ENCODE data around the gene SULT1A1. TPM values are rescaled to one million over a fixed set of nuclear protein-coding genes. Genes with fewer than 3 reads are reported as not detected.

Gene SULT1A1
- polyA plus RNA-seq, 4 donors = 17.9 to 26.6 (median 24.4) TPM

GRCh38 chr16:28562199-28562598 is 47.6 kb downstream of the SULT1A1 start:
- no peak for DNase-seq (ENCODE audit: low read depth in 4 of 4, low spot score in 3 of 4)

GRCh38 chr16:28561557-28562187 is 48.2 kb downstream of the SULT1A1 start:
- no peak for DNase-seq (ENCODE audit: low read depth in 4 of 4, low spot score in 3 of 4)

- DNase-seq (ENCODE audit: low read depth in 4 of 4, low spot score in 3 of 4) = no peak
These were observed 51.4 kb downstream of the SULT1A1 start for GRCh38 chr16:28558456-28558855.

DNA sequence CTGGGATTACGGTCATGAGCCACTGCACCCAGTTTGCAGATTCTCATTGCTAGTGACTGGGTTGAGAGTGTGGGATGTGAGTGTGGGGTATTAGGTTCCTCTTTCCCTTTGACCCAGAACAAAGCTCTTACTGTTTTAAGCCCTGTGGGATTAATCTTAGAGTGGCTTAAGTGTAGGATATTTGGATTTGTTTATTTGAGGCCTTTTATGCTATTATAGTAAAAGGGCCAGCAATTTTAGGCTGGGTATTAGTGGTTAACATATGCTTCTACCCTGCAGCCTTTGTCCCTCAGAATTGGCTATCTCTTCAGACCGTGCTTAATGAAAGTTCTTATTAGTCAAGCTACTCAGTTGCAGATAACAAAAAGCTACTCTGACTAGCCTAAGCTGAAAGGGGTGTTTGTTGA is 52.9 kb downstream of the SULT1A1 start:
- no peak for DNase-seq (ENCODE audit: low read depth in 4 of 4, low spot score in 3 of 4)

DNA sequence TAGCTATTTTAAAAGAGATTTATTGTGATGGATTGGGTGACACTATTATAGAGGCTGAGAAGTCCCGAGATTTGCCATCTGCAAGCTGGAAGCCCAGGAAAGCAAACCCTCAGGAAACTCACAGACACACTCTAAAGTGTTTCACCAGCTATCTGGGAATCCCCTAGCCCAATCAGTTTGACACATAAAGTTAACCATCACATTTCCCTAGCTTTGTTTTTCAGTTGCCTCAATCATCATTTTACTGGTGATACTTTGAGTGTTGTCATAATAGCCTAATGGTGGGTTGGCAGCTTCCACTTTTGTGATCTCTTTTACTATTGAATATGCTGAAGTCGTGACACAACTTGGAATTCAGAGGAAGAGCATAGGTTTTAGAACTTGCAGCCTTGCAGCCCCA is 54.3 kb downstream of the SULT1A1 start:
- DNase-seq (ENCODE audit: low read depth in 4 of 4, low spot score in 3 of 4) = no peak

Other genes with a start within 250 kb of the SULT1A1 start
- gene NPIPB6, start 246.5 kb downstream of the SULT1A1 start, polyA plus RNA-seq (ENCODE audit: insufficient read length in 4 of 4) = 1 to 10 TPM in 3 of 4 donors, under 1 TPM in 1; 0.38 to 3.0 (median 1.8) TPM
- gene EIF3CL, start 206.2 kb downstream of the SULT1A1 start, polyA plus RNA-seq (ENCODE audit: insufficient read length in 4 of 4) = 10 to 100 TPM; 71.6 to 83.8 (median 77.7) TPM
- 1 to 10 TPM in 1 of 4 donors, not detected in 3; 1.1 TPM for gene NPIPB7, start 137.7 kb downstream of the SULT1A1 start, polyA plus RNA-seq (ENCODE audit: insufficient read length in 4 of 4)
- gene CLN3, start 118.0 kb downstream of the SULT1A1 start, polyA plus RNA-seq (ENCODE audit: insufficient read length in 4 of 4) = 10 to 100 TPM; 28.4 to 47.6 (median 31.9) TPM
- gene APOBR, start 115.4 kb downstream of the SULT1A1 start, polyA plus RNA-seq (ENCODE audit: insufficient read length in 4 of 4) = 1 to 10 TPM in 1 of 4 donors, under 1 TPM in 3; 0.50 to 1.1 (median 0.76) TPM
- not detected for gene IL27, start 103.2 kb downstream of the SULT1A1 start, polyA plus RNA-seq (ENCODE audit: insufficient read length in 4 of 4)
- 10 to 100 TPM; 11.7 to 84.7 (median 12.3) TPM for gene NUPR1, start 71.1 kb downstream of the SULT1A1 start, polyA plus RNA-seq (ENCODE audit: insufficient read length in 4 of 4)
- gene SGF29, start 56.1 kb downstream of the SULT1A1 start, polyA plus RNA-seq (ENCODE audit: insufficient read length in 4 of 4) = 10 to 100 TPM; 20.1 to 25.4 (median 20.9) TPM
- gene SULT1A2, start 13.0 kb downstream of the SULT1A1 start, polyA plus RNA-seq (ENCODE audit: insufficient read length in 4 of 4) = 1 to 10 TPM in 3 of 4 donors, under 1 TPM in 1; 0.73 to 2.2 (median 1.9) TPM
- 1 to 10 TPM in 1 of 4 donors, under 1 TPM in 1, not detected in 2; 0.40 to 2.6 TPM for gene NPIPB8, start 28.0 kb upstream of the SULT1A1 start, polyA plus RNA-seq (ENCODE audit: insufficient read length in 4 of 4)
- 100 to 1,000 TPM; 373 to 630 (median 499) TPM for gene EIF3C, start 101.4 kb upstream of the SULT1A1 start, polyA plus RNA-seq (ENCODE audit: insufficient read length in 4 of 4)
- 1 to 10 TPM in 3 of 4 donors, under 1 TPM in 1; 0.70 to 3.8 (median 1.9) TPM for gene NPIPB9, start 141.7 kb upstream of the SULT1A1 start, polyA plus RNA-seq (ENCODE audit: insufficient read length in 4 of 4)
- gene ATXN2L, start 213.0 kb upstream of the SULT1A1 start, polyA plus RNA-seq (ENCODE audit: insufficient read length in 4 of 4) = 100 to 1,000 TPM in 2 of 4 donors, 10 to 100 TPM in 2; 88.4 to 148 (median 100) TPM
- gene TUFM, start 236.3 kb upstream of the SULT1A1 start, polyA plus RNA-seq (ENCODE audit: insufficient read length in 4 of 4) = 100 to 1,000 TPM; 113 to 227 (median 198) TPM

All from left renal pelvis (tissue), 4 donors.